ENCODE data around the gene TEX48. TPM values are rescaled to one million over a fixed set of nuclear protein-coding genes. Genes with fewer than 3 reads are reported as not detected.
A peak's percentile ranks its signal among the peaks of the same experiment; 100 is the strongest.

The TEX48 gene
- polyA plus RNA-seq, 1 of the 3 experiments (the other 2 are of a cell fraction), result 0.46 TPM

- no peak overlapping the region for H3K4me2 ChIP-seq
- ChIA-PET CTCF (interaction anchor here (1.1 to 1.3 kb wide), 2 partner anchors 12 to 329 kb away, joined by 3 to 7 read pairs; no protein-coding TSS in a partner anchor), POLR2A (no interaction called here)
- no peaks in the 10 kb centered on the region for H3K9me2 ChIP-seq
- 71% methylated on average over 5 of the region's 5 CpGs for WGBS (ENCODE audit: low lambda C conversion rate)
- no peak for TF ChIP-seq FOXJ3 (CRISPR knock-in tag; IDR thresholded peaks at IDR 0.05)
- TF ChIP-seq RAD21 (IDR thresholded peaks at IDR 0.05; ENCODE audit: low read length), result no peak
- no peak for TF ChIP-seq TEAD4 (IDR thresholded peaks at IDR 0.05; ENCODE audit: borderline replicate concordance, insufficient read depth)
- no peak for TF ChIP-seq MEF2A (IDR thresholded peaks at IDR 0.05; ENCODE audit: borderline replicate concordance, low read depth)
- no peak for TF ChIP-seq SMC3 (IDR thresholded peaks at IDR 0.05; ENCODE audit: low read depth, low read length)
- TF ChIP-seq USF1 (IDR thresholded peaks at IDR 0.05; ENCODE audit: borderline replicate concordance, low read depth), result no peak
- no peak for TF ChIP-seq EP300 (IDR thresholded peaks at IDR 0.05; ENCODE audit: borderline replicate concordance in 1 of 2, low read depth in 1 of 2, low read length in 1 of 2)
- no peak for TF ChIP-seq RFX5 (IDR thresholded peaks at IDR 0.05; ENCODE audit: low read length)
- TF ChIP-seq RXRA (IDR thresholded peaks at IDR 0.05; ENCODE audit: borderline replicate concordance, low read depth), result no peak
- no peak for TF ChIP-seq POLR2AphosphoS5 (IDR thresholded peaks at IDR 0.05; ENCODE audit: low read depth, low read length)
- TF ChIP-seq IRF3 (IDR thresholded peaks at IDR 0.05; ENCODE audit: low read depth, low read length), result no peak
- no peak for TF ChIP-seq YY1 (IDR thresholded peaks at IDR 0.05; ENCODE audit: low read depth)
- TF ChIP-seq, protein P1, sequence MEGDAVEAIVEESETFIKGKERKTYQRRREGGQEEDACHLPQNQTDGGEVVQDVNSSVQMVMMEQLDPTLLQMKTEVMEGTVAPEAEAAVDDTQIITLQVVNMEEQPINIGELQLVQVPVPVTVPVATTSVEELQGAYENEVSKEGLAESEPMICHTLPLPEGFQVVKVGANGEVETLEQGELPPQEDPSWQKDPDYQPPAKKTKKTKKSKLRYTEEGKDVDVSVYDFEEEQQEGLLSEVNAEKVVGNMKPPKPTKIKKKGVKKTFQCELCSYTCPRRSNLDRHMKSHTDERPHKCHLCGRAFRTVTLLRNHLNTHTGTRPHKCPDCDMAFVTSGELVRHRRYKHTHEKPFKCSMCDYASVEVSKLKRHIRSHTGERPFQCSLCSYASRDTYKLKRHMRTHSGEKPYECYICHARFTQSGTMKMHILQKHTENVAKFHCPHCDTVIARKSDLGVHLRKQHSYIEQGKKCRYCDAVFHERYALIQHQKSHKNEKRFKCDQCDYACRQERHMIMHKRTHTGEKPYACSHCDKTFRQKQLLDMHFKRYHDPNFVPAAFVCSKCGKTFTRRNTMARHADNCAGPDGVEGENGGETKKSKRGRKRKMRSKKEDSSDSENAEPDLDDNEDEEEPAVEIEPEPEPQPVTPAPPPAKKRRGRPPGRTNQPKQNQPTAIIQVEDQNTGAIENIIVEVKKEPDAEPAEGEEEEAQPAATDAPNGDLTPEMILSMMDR (IDR thresholded peaks at IDR 0.05), result no peak
- TF ChIP-seq, protein P2, sequence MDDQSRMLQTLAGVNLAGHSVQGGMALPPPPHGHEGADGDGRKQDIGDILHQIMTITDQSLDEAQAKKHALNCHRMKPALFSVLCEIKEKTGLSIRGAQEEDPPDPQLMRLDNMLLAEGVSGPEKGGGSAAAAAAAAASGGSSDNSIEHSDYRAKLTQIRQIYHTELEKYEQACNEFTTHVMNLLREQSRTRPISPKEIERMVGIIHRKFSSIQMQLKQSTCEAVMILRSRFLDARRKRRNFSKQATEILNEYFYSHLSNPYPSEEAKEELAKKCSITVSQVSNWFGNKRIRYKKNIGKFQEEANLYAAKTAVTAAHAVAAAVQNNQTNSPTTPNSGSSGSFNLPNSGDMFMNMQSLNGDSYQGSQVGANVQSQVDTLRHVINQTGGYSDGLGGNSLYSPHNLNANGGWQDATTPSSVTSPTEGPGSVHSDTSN (IDR thresholded peaks at IDR 0.05), result no peak
- TF ChIP-seq, protein P3, sequence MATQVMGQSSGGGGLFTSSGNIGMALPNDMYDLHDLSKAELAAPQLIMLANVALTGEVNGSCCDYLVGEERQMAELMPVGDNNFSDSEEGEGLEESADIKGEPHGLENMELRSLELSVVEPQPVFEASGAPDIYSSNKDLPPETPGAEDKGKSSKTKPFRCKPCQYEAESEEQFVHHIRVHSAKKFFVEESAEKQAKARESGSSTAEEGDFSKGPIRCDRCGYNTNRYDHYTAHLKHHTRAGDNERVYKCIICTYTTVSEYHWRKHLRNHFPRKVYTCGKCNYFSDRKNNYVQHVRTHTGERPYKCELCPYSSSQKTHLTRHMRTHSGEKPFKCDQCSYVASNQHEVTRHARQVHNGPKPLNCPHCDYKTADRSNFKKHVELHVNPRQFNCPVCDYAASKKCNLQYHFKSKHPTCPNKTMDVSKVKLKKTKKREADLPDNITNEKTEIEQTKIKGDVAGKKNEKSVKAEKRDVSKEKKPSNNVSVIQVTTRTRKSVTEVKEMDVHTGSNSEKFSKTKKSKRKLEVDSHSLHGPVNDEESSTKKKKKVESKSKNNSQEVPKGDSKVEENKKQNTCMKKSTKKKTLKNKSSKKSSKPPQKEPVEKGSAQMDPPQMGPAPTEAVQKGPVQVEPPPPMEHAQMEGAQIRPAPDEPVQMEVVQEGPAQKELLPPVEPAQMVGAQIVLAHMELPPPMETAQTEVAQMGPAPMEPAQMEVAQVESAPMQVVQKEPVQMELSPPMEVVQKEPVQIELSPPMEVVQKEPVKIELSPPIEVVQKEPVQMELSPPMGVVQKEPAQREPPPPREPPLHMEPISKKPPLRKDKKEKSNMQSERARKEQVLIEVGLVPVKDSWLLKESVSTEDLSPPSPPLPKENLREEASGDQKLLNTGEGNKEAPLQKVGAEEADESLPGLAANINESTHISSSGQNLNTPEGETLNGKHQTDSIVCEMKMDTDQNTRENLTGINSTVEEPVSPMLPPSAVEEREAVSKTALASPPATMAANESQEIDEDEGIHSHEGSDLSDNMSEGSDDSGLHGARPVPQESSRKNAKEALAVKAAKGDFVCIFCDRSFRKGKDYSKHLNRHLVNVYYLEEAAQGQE (IDR thresholded peaks at IDR 0.05; ENCODE audit: low read depth, low read length), result no peak
- TF ChIP-seq EZH2phosphoT487 (IDR thresholded peaks at IDR 0.05; ENCODE audit: borderline replicate concordance, low read depth), result no peak
- TF ChIP-seq FOXM1 (IDR thresholded peaks at IDR 0.05; ENCODE audit: low read depth), result no peak
- TF ChIP-seq FOSL2 (IDR thresholded peaks at IDR 0.05; ENCODE audit: borderline replicate concordance, low read depth), result no peak
- TF ChIP-seq ZBTB33 (IDR thresholded peaks at IDR 0.05; ENCODE audit: borderline replicate concordance, low read depth), result no peak
- no peak for TF ChIP-seq SIN3A (IDR thresholded peaks at IDR 0.05; ENCODE audit: borderline replicate concordance, low read depth, low read length)
- no peaks in the 10 kb centered on the region for H3K79me2 ChIP-seq (ENCODE audit: insufficient read depth)
- no peaks in the 10 kb centered on the region for H3K36me3 ChIP-seq (replicated peaks in 1 of 2; ENCODE audit: control insufficient read depth in 1 of 2, insufficient read depth in 2 of 2, low read length in 1 of 2)
- peaks cover 26% of the 10 kb centered on the region for H3F3A ChIP-seq (replicated peaks; ENCODE audit: insufficient read depth)
- no peak for DNase-seq
- H3K4me3 ChIP-seq (ENCODE audit: low read depth in 2 of 2, low read length in 1 of 2), result no peak overlapping the region
- H2AFZ ChIP-seq (ENCODE audit: low read depth), result no peak overlapping the region
- H3K27me3 ChIP-seq (ENCODE audit: insufficient read depth), result no peaks in the 10 kb centered on the region
- no peak overlapping the region for H3K9ac ChIP-seq
- H4K20me1 ChIP-seq (ENCODE audit: insufficient read depth), result no peaks in the 10 kb centered on the region
- H3K27ac ChIP-seq (ENCODE audit: low read depth in 2 of 2, low read length in 1 of 2), result peak overlapping the region in 1 of 2 experiments; percentile 15; a peak in 1 of 4 replicates
- no peaks in the 10 kb centered on the region for H3K9me3 ChIP-seq
- H3K4me1 ChIP-seq (ENCODE audit: control insufficient read depth in 1 of 2, insufficient read depth in 2 of 2, low read depth in 1 of 2, low read length in 1 of 2), result peaks cover 0 to 12% of the 10 kb centered on the region in 2 experiments; a peak in 1 of 4 replicates
Observed at GRCh38 chr9:114685951-114686350, 4.0 kb upstream of the TEX48 start.
